Activated CD4-positive, alpha-beta T cell treated with anti-CD3 and anti-CD28 coated beads for 24 hours (primary cell): ENCODE measurements around the gene SIGLEC7.
"Not testable (repeated sequence)": the region's sequence is repeated elsewhere in the genome, so short reads cannot be mapped to it uniquely, and the experiment has no call there.

ENCODE experiments used
- DNase-seq, 2 donors: peaks; one replicate each; pipeline ENCODE4 v3.0.0-alpha.2; 2020; ENCODE audit warnings: low read depth in 2 of 2

Gene SIGLEC7

GRCh38 chr19:51139299-51140014 is 2.6 kb upstream of the SIGLEC7 start:
- DNase-seq, result no peak

- DNase-seq, result no peak
Measured at GRCh38 chr19:51140441-51140840, 1.7 kb upstream of the SIGLEC7 start.

GRCh38 chr19:51141181-51141580 is 920 bp upstream of the SIGLEC7 start:
- DNase-seq, result no peak

- not testable (repeated sequence) for DNase-seq
Measured at GRCh38 chr19:51142809-51143475, 841 bp downstream of the SIGLEC7 start.

GRCh38 chr19:51143486-51143885 is 1.4 kb downstream of the SIGLEC7 start:
- no peak for DNase-seq

- DNase-seq, result no peak
Measured at GRCh38 chr19:51144482-51145045, 2.5 kb downstream of the SIGLEC7 start.

GRCh38 chr19:51145916-51146493 is 3.9 kb downstream of the SIGLEC7 start:
- no peak for DNase-seq

- DNase-seq, result no peak
Measured at GRCh38 chr19:51146751-51147150, 4.7 kb downstream of the SIGLEC7 start.

GRCh38 chr19:51147663-51148062 is 5.6 kb downstream of the SIGLEC7 start:
- DNase-seq, result no peak

GRCh38 chr19:51148580-51148979 is 6.5 kb downstream of the SIGLEC7 start:
- no peak for DNase-seq

GRCh38 chr19:51150627-51151026 is 8.5 kb downstream of the SIGLEC7 start:
- no peak for DNase-seq

- no peak for DNase-seq
Measured at GRCh38 chr19:51156710-51157109, 14.6 kb downstream of the SIGLEC7 start.

- DNase-seq, result no peak
Measured at GRCh38 chr19:51157265-51157664, 15.2 kb downstream of the SIGLEC7 start.

GRCh38 chr19:51158474-51159129 is 16.5 kb downstream of the SIGLEC7 start:
- DNase-seq, result peak; percentile 73 to 75

- DNase-seq, result no peak
Measured at GRCh38 chr19:51159656-51160055, 17.6 kb downstream of the SIGLEC7 start.

GRCh38 chr19:51161266-51161665 is 19.2 kb downstream of the SIGLEC7 start:
- no peak for DNase-seq

- DNase-seq, result no peak
Measured at GRCh38 chr19:51161867-51162496, 19.9 kb downstream of the SIGLEC7 start.

GRCh38 chr19:51163257-51163656 is 21.2 kb downstream of the SIGLEC7 start:
- DNase-seq, result no peak

GRCh38 chr19:51164215-51164614 is 22.1 kb downstream of the SIGLEC7 start:
- no peak for DNase-seq

GRCh38 chr19:51166846-51167490 is 24.9 kb downstream of the SIGLEC7 start:
- DNase-seq, result no peak

- no peak for DNase-seq
Measured at GRCh38 chr19:51168564-51169282, 26.6 kb downstream of the SIGLEC7 start.
